Lung microvascular endothelial cell (primary cell): Measurements from ENCODE around the gene LRRC4C. TPM values are rescaled to one million over a fixed set of nuclear protein-coding genes. Genes with fewer than 3 reads are reported as not detected.
"Not testable (repeated sequence)": the region's sequence is repeated elsewhere in the genome, so short reads cannot be mapped to it uniquely, and the experiment has no call there.

Source experiments
- DNase-seq, 2 donors: peaks; one replicate each; pipeline versions ENCODE4 v3.0.0 to v3.0.0-alpha.2; 2010; ENCODE audit warnings: low read depth in 2 of 2
- total RNA-seq: library from RNA; depleted of rRNA; stranded (reverse); fragments of >200 nt; gene quantifications from 2 replicates; pipeline ENCODE4 v1.2.1, GENCODE V29; 2014

Gene LRRC4C
- total RNA-seq, 1 donor from 2014 or later = not detected

DNA sequence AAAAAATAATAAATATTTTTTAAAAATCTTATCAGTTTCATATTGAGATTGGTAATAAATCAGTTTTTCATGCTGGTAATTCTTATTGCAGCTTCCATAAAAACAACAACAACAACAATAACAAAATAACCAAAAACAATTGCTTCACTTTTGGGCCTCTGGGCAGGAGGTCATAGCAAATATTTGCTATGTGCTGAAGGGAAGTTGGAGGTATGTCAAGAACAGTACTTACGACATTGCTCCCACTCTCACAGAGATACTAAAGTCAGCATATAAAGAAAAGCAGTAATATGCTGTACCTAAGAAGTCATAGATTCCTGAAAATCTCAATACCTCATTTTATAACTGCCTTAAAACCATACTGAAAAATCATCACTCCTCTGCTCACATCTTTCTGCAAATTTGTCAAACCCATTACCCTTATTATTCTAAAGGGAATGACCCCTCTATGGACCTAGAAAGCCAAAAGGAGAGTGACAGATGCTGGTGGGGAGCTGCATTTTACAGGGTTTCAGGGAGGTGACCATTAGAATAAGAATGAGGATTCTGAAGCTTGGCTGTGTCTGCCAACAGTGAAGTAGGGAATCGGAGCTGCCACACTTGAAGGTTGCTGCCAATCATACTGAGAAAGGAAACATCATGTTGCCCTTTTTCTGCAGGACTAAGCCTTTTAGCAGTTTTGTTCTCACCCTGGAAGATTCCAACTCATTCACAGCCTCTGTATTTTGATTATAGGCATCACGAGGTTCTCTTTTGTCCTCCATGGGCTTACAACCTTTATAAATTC, 742.9 kb downstream of the LRRC4C start:
- DNase-seq = no peak

DNA sequence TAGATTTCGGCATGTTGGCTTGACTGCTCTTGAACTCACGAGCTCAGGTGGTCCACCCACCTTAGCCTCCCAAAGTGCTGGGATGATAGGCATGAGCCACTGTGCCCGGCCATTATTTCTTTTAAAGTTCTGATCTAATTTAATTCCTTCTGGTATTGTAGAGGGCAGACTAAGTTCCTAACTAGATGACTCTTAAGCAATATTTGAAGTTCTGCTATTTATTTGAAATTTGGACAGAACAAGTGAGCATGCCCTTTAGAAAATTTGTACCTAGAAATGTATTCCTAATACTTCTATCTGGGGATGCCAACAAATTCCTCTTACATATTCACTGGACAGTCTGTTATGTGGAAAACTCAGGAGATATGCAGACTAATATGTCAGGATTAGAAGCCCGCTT, 746.4 kb downstream of the LRRC4C start:
- no peak for DNase-seq

DNA sequence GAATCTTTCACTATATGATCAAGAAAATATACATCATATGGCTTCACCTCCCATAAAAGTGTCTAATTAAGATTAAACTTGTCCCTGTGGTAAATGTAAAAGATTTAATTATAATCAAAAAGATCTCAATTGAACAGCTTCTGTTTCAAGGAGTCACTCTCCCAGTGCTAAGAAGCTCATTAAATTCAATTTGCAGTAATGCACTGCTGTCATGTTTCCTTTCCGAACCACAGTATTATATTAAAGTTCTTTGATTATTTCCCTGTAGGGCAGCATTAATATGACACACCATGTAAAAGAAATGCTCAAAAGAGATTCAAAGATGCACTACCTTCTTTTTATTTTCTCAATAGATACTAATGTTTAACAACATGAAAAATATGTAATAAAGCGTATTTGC, 758.4 kb downstream of the LRRC4C start:
- no peak for DNase-seq

DNA sequence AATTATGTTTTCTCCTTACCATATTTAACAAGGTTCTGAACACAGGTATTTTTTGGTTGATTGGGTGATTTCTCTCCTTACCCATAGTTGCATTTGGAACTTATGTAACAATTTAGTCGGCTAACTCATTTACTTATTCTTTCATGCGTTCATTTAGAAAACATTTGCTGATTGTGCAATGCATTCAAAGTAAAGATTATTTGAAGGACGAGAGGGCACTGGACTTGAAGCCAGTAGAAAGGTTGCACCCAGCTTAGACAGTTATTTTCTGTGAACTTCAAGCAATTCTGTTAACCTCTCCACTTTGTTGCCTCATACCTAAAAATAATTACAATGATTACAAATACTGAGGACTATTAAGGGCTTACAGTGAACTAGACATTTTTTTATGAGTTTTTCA, 769.6 kb downstream of the LRRC4C start:
- DNase-seq = no peak

DNA sequence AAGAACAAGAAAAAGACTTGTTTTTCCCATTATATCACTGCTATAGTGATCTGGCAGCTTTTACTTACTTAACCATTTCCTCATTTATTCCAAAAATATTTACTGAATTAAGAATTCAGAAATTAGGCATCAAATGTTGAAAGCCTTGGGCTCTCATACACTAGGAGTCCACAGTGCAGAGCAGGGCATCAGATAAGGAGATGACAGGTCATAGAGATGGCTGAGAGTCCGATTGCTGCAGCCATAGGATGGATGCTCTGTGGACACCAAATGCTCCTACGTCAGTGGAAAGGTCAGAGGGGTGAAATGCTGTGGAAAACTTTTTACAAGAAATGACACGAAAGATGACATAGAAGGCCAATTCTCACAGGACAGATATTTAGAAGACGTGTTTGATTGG, 771.1 kb downstream of the LRRC4C start:
- DNase-seq = no peak

DNA sequence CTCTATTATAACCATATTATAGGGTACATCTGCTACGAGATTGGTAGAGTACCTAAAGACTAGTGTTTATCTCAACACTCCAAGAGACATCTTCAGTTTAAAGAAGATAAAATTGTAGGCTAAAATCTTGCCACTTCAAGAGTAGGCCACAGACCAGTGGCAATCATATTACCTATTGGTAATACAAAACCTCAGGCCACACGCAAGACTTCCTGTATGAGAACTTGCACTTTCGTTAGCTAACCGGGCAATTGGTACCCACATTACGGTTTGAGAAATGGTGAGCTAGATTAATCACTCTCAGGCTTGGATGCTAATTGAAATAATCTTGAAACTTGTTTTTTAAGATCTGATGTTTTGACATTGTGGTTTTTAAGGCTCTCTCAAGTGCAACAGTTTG, 772.7 kb downstream of the LRRC4C start:
- no peak for DNase-seq

DNA sequence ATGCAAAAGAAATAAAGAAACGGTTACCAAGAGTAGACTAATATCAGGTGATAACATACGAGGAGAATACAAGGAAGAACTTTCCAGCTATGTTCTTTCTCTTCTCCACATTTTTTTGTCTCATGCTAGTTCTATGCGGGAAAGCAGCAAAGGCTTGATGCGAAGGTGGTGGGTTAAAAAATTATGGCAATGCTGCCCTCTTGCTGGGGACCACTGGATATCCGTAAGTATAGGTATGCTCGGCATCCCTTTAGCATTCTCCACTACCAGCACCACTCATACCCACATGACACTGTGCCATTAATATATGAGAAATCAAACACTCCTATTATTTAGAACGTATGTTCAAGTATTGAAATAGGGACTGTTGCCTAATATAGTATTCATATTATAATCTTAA, 776.4 kb downstream of the LRRC4C start:
- no peak for DNase-seq

DNA sequence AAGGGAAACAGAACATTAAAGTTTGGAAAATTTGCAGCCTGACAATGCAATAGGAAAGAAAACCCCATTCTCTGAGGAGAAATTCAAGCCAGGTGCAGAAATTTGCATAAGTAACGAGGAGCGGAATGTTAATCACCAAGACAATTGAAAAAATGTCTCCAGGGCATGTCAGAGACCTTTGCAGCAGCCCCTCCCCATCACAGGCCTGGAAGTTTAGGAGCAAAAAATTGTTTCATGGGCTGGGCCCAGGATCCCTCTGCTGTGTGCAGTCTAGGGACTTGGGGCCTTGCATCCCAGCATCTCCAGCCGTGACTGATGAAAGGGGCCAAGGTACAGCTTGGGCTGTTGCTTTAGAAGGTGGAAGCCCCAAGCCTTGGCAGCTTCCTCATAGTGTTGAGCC, 780.2 kb downstream of the LRRC4C start:
- DNase-seq = no peak

DNA sequence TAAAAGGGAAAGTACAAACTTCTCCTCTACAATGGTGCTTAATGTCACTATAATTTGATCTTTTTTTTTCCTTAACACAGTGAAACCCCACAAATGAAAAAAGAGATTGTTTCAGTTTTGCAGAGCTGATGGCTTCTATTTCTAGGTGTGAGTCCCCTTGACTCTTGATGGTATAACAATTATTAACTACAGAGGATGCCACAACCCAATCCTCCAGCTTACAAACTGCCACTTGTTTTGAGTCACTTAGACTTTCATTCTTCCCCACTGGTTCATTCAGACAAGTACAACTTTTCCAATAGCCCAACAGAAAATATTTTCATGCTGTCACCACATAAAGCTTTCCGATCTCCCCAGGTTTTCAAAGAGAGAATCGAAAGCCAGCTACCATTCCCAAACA, 812.2 kb downstream of the LRRC4C start:
- no peak for DNase-seq

DNA sequence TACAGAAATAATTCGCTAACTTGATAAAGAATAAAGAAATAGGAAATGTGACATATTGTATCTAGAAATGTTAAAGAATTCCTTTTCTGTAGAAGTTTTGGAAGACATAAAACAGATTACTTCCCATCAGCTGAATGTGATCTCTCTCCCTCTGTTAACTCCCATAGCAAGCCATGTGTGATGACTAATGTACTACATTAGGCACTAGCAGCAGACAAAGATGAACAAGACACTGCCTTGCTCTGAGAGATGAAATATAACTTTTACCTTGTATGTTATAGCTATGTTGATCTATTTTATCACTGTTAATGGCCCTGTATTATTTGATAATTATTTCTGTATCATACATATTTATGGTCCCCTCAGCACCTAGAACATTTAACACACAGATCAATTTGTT, 817.2 kb downstream of the LRRC4C start:
- DNase-seq = no peak

DNA sequence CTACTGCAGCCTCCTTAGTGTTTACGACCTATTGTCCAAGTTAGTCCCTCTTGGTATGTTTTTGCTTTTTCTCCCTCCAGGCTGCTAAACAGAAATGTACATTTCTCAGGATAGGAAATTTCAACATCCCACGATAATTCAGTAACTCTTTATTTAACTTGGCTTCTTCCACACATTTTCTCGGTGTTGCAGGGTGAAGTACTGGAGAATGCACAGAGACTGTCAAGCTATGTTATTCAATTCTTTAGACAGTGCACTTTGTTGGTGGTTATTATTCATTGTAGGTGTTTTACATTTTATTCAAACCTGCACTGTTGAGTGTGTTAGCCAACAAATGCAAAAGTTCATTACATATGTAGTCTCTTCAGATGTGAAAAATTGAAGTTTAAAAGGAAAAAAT, 839.8 kb downstream of the LRRC4C start:
- no peak for DNase-seq

DNA sequence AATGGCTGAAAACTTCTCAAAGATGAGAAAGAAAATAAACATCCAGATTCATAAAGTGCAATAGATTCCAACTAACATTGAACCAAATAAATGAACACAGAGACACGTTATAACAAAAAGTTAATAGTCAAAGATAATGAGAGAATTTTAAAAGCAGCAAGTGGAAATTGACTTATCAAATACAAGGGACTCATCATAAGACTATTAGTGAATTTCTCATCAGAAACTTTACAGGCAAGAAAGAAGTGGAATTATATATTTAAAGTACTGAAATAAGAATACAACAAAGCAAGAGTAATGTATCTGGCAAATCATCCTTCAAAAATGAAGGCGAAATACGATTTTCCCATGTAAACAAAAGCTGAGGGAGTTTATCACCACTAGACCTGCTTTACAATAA, 852.7 kb downstream of the LRRC4C start:
- no peak for DNase-seq

DNA sequence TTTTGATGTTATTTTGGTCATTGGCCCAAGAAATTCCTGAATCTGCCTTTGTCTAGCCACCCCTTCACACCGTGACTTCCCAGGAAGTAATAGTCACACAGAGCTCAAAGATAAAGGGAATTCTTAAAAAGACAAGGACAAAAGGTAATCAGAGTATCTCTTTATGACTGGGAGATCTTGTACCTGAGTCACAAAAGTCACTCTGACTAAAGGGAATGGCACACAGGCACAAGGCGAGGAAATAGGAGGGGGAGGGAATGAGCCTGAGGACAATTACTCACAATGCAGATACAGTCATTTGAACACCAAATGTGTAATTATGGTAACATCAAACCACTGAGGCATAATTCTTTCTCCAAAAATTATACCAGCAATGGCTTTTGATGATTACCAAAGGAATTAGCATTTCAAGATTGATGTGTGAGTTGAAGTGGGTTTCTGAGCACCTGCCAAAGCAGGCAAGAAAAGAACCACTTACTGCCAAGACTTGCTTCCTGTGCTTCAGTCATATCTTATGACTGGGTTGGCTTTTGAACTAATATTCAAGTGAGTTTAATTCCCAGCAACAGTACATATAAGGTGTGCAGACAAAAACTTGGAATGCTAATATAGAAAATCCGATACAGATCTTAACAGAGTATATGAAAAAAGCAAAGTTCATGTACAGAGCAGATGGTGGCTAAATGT, 856.4 kb downstream of the LRRC4C start:
- DNase-seq = no peak

DNA sequence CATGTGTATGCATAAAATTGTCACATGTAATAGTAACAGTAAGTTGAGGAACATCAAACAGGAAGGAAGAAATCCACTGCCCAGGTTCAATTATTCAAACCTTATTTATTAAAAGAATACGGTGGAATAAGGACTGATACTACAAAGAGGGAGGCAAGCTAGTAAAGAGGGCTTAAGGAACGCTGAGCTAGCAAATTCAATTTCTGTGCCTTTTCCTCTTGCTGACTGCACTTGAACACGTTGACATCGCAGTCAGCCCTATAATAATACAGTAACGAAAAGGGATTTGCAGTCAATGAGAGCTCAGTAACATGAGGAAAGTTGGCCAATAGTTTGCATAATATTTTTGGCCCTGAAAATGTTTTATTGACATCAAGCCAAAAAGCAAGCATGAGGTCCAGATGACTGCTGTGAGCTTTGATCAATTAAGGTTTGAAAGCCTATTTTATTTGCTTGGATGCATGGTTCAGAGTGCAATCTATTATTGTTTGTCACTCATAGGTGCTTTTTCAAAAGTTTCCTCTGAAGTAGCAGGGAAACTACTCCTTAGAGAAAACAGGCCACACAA, 861.8 kb downstream of the LRRC4C start:
- no peak for DNase-seq

DNA sequence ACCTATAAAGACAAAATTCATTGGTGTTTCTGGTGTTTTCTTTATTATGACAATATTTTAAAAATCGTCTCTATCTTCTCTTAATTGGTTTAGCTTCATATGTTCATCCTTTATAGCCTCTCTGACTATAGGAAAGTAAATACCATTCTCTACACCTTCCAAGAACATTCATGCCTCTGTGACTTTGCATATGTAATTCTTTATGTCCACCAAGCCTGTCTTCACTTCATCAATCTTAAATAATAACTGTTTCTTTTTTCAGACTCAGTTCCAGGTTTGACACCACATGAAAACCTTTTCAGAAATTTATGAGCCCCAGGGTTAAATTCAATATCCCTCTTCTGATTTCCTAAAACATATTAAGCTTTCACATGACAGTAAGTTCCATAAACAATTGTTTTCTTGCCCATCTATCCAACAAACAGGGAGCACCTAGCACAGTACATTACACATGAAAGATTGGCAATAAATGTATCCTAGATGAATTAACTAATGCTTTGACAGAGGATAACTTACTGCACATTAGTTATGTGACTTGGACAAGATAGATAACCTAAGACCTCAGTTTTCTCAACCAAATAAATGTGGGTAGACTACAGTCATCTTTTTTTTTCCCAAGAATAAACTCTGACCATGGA, 886.1 kb downstream of the LRRC4C start:
- DNase-seq = no peak

DNA sequence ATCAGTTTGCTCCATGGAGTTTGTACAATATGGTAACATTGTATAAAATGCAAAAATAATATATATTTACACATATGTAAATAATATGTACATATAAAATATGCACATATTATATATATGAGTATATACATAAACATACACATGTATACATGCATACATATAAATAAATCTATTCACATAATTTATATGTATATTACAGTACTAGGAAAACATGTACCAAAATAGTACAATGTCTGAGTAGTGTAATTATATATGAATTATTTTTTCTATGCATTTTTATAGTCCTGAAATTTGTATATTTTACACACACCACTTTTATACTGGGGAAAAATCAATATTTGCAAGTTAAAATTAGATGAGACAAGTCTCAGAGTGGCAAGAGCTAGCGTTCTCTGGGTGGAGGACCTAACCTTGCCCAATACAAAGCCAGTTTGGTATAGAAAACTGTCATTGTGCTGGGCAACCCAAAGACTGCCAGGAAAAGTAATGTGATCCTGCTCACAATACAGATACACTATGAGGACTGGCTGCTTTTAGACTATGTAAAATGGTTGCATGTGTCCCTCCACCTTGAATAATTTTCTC, 889.4 kb downstream of the LRRC4C start:
- DNase-seq = no peak

DNA sequence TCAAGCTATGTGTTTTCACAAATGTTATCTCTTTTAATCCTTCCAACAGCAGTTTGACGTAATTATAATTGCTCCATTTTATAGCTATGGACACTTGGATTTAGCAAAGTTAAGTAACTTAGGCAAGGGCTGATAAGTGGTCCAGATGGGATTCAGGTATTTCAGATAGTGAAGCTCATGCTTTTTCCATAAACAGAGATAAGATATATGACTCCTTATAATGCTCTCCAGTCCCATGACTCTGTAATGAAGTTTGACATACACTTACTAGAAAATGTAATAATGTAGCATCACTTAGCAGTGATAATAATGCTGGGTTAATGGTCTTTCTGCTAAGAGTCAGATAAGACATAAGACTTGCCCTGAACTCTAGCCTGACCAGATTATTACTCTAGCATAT, 892.1 kb downstream of the LRRC4C start:
- no peak for DNase-seq

DNA sequence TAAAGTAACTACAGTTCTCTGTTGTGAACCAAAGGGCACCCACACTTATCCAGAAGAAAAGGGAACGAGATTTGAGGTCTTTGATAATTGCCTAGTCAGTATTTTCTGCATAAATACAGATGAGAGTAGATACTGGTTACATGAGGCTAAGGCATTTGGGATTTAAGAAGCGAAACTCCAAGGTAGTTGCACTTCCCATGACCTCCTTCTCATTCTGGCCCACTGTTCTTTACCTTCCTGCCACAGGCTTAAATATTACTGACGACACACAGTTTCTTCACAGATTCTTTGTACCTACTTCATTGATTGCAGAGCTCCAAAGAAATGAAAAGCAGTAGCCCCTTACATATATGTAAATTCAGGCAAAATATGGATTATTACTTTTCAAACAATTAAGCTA, 915.3 kb downstream of the LRRC4C start:
- no peak for DNase-seq

DNA sequence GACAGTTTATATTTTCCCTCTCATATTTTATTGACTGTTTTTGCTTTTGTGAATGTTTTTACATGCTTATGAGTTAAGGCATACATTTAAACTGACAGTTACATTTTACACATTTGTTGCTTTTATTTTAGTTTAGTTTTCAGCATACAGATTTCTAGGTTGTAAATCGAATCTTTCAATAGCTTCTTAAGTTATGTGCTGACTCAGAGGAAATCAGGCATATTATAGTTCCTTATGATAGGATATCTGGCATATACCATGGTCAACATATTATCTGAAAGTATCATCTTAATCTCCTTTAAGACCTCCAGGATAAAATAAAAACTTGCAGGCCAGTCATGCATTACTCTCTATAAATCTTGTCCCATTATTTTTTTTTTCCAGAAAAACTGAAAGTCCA, 916.6 kb downstream of the LRRC4C start:
- no peak for DNase-seq

DNA sequence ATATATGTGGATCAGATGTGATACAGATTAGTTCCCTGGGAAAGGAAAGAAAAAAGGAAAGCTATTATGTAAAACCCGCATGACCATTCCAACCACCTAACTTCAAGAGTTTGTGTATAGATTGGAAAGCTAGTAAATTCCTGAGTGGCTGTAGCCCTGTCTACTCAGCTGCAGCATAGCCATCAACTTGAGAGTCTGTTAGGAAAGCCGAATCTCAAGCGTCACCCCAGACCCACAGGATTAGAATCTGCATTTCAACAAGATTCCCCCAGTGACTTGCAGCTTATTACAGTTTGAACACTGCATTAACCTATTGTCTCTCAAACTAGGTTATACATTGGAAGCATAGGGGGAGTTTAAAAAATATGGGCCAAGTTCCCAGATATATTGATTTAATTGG, 921.7 kb downstream of the LRRC4C start:
- DNase-seq = no peak

DNA sequence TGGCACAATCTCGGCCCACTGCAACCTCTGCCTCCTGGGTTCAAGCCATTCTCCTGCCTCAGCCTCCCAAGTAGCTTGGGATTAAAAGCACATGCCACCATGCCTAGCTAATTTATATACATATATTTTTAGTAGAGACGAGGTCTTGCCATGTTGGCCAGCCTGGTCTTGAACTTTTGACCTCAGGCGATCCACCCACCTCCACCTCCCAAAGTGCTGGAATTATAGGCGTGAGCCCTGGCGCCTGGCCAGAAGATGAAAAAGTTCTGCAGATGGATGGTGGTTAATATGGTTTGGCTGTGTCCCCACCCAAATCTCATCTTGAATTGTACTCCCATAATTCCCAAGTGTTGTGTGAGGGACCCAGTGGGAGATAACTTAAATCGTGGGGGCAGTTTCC, 937.4 kb downstream of the LRRC4C start:
- DNase-seq = not testable (repeated sequence)

DNA sequence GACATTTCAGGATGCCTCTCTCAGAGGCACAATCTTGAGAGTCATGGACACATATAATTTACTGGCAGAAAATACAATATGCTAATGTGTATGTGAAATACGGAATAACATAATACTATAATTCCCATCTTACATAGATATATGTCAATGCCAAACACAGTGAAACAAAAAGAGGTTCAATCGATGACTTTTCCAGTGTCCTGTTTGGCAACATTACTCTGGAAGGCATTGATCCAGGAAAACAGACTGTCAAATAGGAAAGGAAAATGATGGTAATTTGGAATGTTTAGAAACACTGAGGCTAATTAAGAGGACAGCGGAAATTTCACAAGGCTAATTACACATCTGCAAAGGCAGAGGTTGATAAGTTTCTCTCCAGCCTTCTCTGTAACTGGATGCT, 942.3 kb downstream of the LRRC4C start:
- DNase-seq = no peak
